Measurements from ENCODE around the gene KCNJ14. TPM values are rescaled to one million over a fixed set of nuclear protein-coding genes. Genes with fewer than 3 reads are reported as not detected.

The KCNJ14 gene
- total and polyA plus RNA-seq, 2 of the 4 experiments (the other 2 are of a cell fraction), result 0.18 to 0.39 TPM

DNA sequence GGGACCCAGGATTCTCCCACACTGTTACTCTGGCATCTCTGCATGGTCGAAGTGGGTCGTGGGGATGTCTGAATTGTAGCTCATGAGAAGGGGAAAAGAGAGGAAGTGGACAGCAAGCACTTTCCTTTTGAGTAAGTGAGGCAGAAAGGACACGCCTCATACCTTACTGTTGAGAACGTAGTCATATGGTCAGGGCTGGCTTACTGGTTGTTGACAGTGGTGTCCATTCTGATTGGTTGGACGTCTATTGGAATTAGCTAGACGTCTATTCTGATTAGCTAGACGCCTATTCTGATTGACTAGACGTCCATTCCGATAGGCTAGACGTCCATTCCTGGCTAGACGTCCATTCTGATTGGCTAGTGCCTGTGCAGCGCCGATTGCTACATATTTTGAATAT, 49.5 kb upstream of the KCNJ14 start (continued):
- TF ChIP-seq MAZ (IDR thresholded peaks at IDR 0.05; ENCODE audit: borderline replicate concordance, low read depth, low read length) (no peak), CHD1 (IDR thresholded peaks at IDR 0.05; ENCODE audit: low read depth, low read length) (no peak), SMC3 (IDR thresholded peaks at IDR 0.05; ENCODE audit: low read depth, low read length) (no peak)

DNA sequence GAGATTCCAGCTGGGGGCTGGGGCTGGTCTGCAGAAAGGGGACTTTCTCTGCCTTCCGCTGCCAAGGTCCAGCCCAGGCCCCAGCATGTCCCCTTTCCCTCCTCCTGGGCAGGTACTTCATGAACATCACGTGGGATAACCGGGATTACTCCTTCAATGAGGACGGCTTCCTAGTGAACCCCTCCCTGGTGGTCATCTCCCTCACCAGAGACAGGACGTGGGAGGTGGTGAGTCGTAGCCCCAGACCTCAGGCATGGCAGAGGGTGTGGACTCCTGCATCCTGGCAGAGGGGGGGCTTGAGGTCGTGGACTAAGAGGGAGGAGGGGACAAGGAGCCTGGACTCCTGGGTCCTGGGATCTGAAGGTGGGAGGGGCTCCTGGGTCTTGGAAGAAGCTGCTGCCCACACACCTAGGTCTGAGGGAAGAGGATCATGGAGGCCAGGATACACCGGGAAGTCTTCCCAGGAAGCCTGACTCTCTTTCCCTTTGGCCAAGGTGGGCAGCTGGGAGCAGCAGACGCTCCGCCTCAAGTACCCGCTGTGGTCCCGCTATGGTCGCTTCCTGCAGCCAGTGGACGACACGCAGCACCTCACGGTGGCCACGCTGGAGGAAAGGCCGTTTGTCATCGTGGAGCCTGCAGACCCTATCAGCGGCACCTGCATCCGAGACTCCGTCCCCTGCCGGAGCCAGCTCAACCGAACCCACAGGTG, 41.3 kb upstream of the KCNJ14 start:
- CTCF ChIA-PET, result interaction anchor here (0.6 to 1.0 kb wide), 2 partner anchors 21 to 31 kb away, joined by 3 to 4 read pairs; no protein-coding TSS in a partner anchor
- H3K4ac ChIP-seq (ENCODE audit: low read depth, low read length), result no peak overlapping the region
- no peak overlapping the region for H3K9ac ChIP-seq (ENCODE audit: low read depth, low read length)
- BruUV-seq (replicated peaks), result no TSS peak
- no peak overlapping the region for H2BK15ac ChIP-seq (ENCODE audit: low read depth, low read length)
- intact Hi-C loops (cut with micrococcal nuclease) (no loop called here), dilution Hi-C loops (cut with HindIII; ENCODE audit: low sequenced_read_pairs, unreplicated experiment) (no loop called here), in situ Hi-C loops (cut with MboI; ENCODE audit: low sequenced_read_pairs) (no loop called here)
- H3K56ac ChIP-seq (ENCODE audit: extremely low read depth, insufficient read depth, low read length), result no peak overlapping the region
- no peaks in the 10 kb centered on the region for H3K36me3 ChIP-seq (ENCODE audit: control insufficient read depth, insufficient read depth, low read length)
- H2AFZ ChIP-seq (replicated peaks; ENCODE audit: low read length, poor library complexity), result peak overlapping the region; percentile 89
- H3K9me3 ChIP-seq (ENCODE audit: control insufficient read depth, insufficient read depth, low read length), result no peaks in the 10 kb centered on the region; the same call in 1 of the 2 replicates
- no peak overlapping the region for H2BK5ac ChIP-seq (ENCODE audit: low read depth, low read length, poor library complexity, severe bottlenecking)
- H3K79me1 ChIP-seq (ENCODE audit: low read depth in 1 of 2, low read length in 2 of 2), result no peaks in the 10 kb centered on the region; a peak in 1 of 4 replicates
- WGBS, 2 experiments (ENCODE audit: extremely low coverage in 2 of 2, insufficient read length in 1 of 2), result 38% methylated on average over 15 of the region's 24 CpGs; no CpG with 5 or more reads in 1 of the 2 experiments
- peaks cover 4% of the 10 kb centered on the region; the same call in 1 of the 2 replicates for H3K27me3 ChIP-seq (ENCODE audit: control insufficient read depth, insufficient read depth, low read length)
- no peak overlapping the region for H3K18ac ChIP-seq (ENCODE audit: low read depth, low read length)
- no peak overlapping the region for H3K27ac ChIP-seq (ENCODE audit: insufficient read depth, low read length)
- POLR2A ChIA-PET (ENCODE audit: unreplicated experiment), result no interaction called here
- H2AK9ac ChIP-seq (replicated peaks; ENCODE audit: low read depth, low read length, poor library complexity), result no peak overlapping the region
- no peak overlapping the region for H4K5ac ChIP-seq (ENCODE audit: low read depth, low read length)
- peak; percentile 43 for DNase-seq
- no peak overlapping the region; the same call in 1 of the 2 replicates for H3K4me2 ChIP-seq (ENCODE audit: low read depth, low read length)
- TF ChIP-seq, protein P1, sequence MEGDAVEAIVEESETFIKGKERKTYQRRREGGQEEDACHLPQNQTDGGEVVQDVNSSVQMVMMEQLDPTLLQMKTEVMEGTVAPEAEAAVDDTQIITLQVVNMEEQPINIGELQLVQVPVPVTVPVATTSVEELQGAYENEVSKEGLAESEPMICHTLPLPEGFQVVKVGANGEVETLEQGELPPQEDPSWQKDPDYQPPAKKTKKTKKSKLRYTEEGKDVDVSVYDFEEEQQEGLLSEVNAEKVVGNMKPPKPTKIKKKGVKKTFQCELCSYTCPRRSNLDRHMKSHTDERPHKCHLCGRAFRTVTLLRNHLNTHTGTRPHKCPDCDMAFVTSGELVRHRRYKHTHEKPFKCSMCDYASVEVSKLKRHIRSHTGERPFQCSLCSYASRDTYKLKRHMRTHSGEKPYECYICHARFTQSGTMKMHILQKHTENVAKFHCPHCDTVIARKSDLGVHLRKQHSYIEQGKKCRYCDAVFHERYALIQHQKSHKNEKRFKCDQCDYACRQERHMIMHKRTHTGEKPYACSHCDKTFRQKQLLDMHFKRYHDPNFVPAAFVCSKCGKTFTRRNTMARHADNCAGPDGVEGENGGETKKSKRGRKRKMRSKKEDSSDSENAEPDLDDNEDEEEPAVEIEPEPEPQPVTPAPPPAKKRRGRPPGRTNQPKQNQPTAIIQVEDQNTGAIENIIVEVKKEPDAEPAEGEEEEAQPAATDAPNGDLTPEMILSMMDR (conservative IDR thresholded peaks at IDR 0.05; ENCODE audit: low read depth, low read length), result no peak
- TF ChIP-seq POLR2A (IDR thresholded peaks at IDR 0.05; ENCODE audit: low read depth, low read length), result no peak
- TF ChIP-seq RAD21 (IDR thresholded peaks at IDR 0.05; ENCODE audit: low read length), result no peak
- TF ChIP-seq RCOR1 (IDR thresholded peaks at IDR 0.05; ENCODE audit: insufficient replicate concordance, low read length), result no peak
- TF ChIP-seq BHLHE40 (IDR thresholded peaks at IDR 0.05; ENCODE audit: low read depth, low read length), result no peak
- H4K8ac ChIP-seq (ENCODE audit: low read depth in 2 of 2, low read length in 2 of 2), result no peak overlapping the region
- peaks cover 2% of the 10 kb centered on the region; the same call in 1 of the 2 replicates for H3K9me1 ChIP-seq (ENCODE audit: insufficient read depth, low read length)
- H4K20me1 ChIP-seq (ENCODE audit: insufficient read depth, low read length), result no peaks in the 10 kb centered on the region
- ATAC-seq (ENCODE audit: low read depth), result peak; percentile 64
- H4K91ac ChIP-seq (ENCODE audit: insufficient read depth, low read depth, low read length), result no peak overlapping the region
- 0 out of 2 replicates have a peak overlapping the region, but pooled peaks have one; percentile 4 for H2AK5ac ChIP-seq (ENCODE audit: low read depth, low read length)
- H2BK20ac ChIP-seq (ENCODE audit: low read depth, low read length), result no peak overlapping the region; the same call in 1 of the 2 replicates
- H3K23ac ChIP-seq (ENCODE audit: low read depth, low read length), result no peak overlapping the region
- no peak overlapping the region for H3K14ac ChIP-seq (replicated peaks; ENCODE audit: low read depth, low read length)
- H2BK120ac ChIP-seq (ENCODE audit: low read depth, low read length), result no peak overlapping the region
- peaks cover 7% of the 10 kb centered on the region for H3K4me1 ChIP-seq (ENCODE audit: control insufficient read depth, insufficient read depth, low read length)
- no peak overlapping the region for H3K4me3 ChIP-seq (ENCODE audit: insufficient read depth, low read depth, low read length)

Data from IMR-90 (cell line).